Epidermal melanocyte (primary cell): ENCODE results near the gene TEX26.

Source experiments
- DNase-seq: peaks from one replicate; pipeline ENCODE4 v3.0.0; 2011; ENCODE audit warnings: low spot score; ENCODE audit not compliant: insufficient read length

Gene TEX26

GRCh38 chr13:30976025-30976424, 43.6 kb downstream of the TEX26 start:
- DNase-seq: no peak

GRCh38 chr13:30978981-30979956, 46.8 kb downstream of the TEX26 start:
- DNase-seq: no peak

GRCh38 chr13:30982506-30982905, 50.0 kb downstream of the TEX26 start:
- no peak for DNase-seq

DNA sequence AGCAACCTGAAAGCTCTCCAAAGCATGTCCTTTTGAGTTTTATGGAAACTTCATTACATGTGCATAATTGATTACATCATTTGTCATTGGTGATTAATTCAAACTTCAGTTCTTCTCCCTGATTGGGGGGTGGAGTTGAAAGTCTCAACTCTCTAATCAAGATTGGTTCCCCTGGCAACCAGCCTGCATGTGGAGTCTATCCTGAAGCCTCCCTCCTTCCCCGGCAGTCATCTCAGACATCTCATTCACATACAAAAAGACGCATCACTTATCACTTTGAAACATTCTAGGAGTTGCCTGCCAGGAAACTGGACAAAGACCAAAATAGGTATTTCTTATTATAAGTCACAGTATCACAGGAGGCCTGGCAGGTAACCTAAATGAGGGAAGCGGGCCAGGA, 50.5 kb downstream of the TEX26 start:
- DNase-seq: no peak

DNA sequence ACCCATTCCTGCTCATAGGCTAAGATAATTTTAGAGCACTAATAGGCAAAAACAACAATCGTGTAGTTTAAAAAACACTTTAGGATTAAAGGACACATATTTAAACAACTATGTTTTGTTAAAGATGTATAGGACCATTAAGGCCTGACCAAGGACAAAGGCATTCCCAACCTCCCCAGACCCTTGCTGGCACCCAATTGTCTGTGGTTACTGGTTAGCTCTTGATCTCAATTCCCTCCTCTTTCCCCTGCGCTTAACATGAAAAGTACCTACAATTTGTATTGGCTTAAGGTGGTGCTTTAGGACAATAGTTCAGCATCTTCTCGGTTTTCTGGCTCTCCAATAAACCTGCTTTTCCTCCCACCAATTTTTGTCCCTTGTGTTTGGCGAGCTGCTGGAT, 51.0 kb downstream of the TEX26 start:
- no peak for DNase-seq

GRCh38 chr13:30984620-30985019, 52.2 kb downstream of the TEX26 start:
- no peak for DNase-seq

DNA sequence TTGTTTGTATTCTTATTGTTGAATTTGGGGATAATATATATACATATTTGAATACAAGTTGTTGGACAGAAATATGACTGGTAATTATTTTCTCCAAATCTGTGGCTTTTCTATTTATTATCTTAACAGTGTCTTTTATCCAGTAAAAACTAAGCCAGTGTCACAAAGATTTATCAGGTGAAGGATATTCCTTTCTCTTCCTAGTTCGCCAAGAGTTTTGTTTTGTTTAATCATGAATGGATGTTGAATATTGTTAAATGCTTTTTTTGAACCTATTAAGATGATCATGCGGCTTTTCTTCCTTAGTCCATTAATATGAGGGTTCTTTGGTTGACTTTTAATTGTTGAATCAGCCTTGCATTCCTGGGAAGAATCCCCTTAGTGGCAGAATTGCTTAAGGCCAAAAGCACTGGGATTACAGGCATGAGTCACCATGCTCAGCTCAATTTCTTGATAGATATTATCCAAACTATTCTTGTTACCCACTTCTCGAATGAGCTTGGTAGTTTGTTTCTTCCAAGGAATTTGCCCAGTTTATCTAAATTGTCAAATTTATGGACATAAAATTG, 53.3 kb downstream of the TEX26 start:
- DNase-seq: no peak

GRCh38 chr13:30991184-30991583, 58.7 kb downstream of the TEX26 start:
- DNase-seq: no peak

GRCh38 chr13:30991922-30992321, 59.5 kb downstream of the TEX26 start:
- no peak for DNase-seq

DNA sequence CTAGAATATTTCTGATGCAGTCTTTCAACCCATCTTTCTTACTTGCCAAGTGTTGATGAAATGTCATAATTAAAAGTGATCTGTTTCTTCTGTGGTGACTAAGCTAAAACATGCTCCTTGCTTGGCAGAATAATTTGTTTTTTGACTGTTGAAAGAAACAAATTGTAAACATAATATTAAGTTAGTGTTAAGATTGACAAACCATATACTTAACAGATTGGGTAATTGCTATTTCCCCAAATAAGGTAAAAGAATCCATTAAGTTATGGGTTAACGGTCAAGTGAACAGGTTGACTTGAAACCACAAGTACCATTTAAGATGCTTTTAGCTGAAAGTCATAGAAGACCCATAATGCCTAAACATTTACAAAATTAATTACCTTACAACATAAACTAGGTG, 62.9 kb downstream of the TEX26 start:
- no peak for DNase-seq

GRCh38 chr13:30997697-30998096, 65.2 kb downstream of the TEX26 start:
- DNase-seq: no peak

DNA sequence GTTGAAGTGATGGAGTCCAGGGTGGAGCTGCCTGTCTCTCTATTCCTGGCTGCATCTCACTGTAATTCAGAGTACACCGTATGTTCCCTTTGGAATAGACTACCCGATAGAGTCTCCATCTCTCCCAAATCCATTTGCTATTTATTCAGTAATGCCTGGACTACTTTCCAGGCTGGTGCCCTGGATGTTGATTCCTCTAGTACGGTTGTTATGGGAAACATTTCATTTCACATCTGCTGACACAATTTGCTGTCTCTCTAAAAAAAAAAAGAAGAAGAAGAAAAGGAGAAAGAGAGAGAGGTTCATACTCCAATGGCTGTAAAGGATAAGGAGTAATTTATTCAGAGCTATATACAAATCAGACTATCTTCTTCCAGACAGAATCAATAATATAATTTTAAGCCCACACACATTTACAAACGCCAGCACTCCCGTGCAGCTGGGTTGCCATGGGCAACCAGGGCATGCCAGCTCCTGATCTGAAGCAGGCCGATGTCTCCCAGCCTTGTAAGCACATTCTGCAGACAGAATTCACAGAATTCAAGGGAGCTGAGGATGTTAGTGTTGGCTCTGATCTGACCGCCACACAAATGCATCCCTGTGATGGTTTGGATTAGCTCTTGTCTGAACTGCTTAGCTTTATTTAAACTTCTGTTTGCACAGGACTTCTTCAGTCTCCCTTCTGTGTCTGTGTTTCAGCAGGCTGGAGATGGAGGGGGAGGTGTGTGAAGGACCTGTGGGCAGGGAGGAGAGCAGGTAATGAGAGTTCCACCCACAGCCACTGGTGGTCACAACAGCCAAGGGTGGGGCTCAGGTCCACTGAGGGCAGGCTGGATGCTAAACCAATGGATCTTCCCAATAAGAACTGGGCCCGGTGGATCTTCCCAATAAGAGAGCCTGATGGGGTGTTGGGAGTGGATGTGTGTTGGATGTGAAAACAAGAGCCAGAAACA, 66.0 kb downstream of the TEX26 start:
- peak; percentile 43 for DNase-seq

DNA sequence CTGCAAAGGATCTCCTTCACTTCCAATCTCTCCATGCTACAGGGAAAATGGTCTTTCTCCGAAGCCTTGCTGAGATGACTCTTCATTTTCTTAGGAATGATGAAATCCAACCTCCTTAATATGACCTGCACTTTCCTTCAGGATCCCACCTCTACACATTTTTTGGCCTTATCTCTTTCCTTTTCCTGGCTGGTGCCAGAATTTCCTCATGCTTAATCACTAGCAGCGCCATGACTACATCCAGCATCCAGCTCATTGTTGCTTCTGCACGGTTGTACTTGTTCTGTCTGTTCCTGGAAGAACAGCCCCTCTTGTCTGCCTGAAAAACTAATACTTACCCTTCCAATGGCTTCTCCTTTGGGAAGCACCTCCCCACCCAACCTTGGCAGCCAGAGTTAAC, 68.4 kb downstream of the TEX26 start:
- no peak for DNase-seq

- DNase-seq: no peak
These were observed 69.2 kb downstream of the TEX26 start for GRCh38 chr13:31001647-31002046.

GRCh38 chr13:31005066-31005465, 72.6 kb downstream of the TEX26 start:
- DNase-seq: no peak

GRCh38 chr13:31007417-31007816, 75.0 kb downstream of the TEX26 start:
- no peak for DNase-seq

DNA sequence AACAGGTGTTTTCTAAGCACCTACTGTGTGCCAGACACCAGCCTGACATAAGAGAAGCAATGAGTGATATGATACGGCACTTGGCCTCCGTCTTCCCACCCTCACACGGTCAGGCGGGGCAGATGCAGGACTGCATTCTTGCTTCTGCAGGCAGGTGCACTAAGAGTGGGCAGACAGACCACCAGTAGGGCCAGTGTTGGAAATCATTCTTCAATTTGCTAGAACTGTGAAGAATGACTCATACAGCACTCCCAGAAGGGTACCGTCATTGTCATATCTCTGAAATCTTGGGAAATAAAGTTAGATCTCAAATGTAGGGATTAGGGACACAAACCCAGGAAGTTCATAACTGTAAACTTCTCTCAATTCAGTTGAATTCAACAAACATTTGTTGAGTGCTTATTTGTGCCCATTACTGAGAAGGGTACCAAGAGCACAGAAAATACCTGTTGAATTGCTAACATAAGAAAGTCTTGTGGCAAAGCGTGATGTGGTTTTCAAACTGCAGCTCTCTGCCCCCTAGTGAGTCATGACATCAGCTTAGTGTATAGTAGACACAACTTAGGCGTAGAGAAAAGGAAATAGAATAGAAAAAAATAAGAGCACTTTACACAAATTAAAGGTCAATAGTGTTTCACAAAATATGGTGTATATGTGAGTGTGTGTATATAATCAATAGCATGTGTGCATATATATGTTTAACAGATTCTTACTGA, 76.1 kb downstream of the TEX26 start:
- DNase-seq: no peak

DNA sequence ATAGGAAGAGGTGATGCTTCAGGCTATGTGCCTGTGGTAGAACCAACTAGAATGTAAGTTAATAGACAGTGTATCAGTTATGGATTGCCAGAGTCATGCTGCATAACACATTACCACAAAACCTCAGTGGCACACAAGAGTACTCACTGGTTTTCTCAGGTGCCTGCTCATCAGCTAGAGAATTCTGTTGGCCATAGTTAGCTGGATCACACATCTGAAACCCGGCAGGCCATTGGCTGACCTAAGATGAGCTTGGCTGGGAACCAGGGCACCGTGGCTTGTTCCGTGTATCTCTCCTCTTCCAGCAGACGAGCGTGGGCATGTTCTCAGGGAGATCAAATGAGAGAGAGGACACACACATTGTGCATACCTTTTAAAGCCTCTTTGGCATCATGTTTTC, 76.7 kb downstream of the TEX26 start:
- no peak for DNase-seq

DNA sequence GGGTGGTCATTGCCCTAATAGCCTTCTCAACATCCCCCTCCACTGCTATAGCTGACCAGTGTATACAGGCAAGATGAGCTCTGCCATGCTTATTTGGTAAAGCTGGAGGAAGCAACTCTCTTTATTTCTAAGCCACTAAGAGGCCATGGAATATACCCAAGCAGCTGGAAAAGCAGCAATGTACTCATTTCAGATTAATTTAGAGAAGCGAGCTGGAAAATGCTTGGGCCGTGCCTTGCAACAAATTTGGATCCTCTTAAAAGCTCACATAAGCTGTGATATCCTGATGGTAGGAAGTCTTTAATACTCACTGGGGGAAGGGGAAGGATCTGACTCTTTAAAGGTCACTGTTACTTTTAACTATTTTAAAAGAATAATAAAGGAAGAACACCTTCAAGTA, 77.8 kb downstream of the TEX26 start:
- no peak for DNase-seq

DNA sequence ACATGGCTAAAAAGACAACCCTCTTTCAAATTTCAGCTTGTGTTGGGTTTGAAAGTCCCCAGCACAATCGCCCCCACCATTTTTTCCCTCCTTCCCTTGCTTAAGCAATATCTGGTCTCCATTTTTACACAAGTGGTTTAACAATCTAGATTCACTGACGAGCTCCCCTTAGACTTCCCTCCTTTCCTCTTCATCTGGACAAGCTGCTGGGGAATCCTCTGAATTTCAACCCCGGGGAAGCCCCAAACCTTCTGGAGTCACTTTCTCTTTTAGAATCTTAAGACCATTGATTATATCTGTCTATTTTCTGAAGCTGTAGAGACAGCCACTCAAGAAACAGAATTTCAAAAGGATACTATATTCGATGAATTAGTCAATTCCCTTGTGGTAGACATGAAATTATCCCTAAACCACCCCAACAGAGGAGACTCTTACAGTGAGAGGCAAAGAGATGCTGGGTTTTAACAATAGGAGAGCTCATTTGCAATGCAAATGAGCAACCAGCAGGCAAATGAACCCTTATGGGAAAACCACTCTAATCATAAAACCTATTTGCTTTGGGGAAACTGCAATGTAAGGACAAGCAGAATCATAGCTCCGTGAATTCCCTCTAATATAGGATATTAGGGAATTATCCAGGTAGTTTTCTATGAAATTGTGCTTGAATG, 78.9 kb downstream of the TEX26 start:
- no peak for DNase-seq
